Measurements from ENCODE around the gene ZFYVE28. TPM values are rescaled to one million over a fixed set of nuclear protein-coding genes. Genes with fewer than 3 reads are reported as not detected.
"Not testable (repeated sequence)": the region's sequence is repeated elsewhere in the genome, so short reads cannot be mapped to it uniquely, and the experiment has no call there.

The ZFYVE28 gene
- total RNA-seq (2021) = 12.9 and 13.6 TPM in 2 replicates
- percentile 37 among the genes with signal in this experiment for Bru-seq, nascent RNA
- percentile 49 among the genes with signal in this experiment for BruChase-seq, experiment 1, labeled RNA remaining after a 2-hour chase
- BruChase-seq, experiment 2, labeled RNA remaining after a 6-hour chase = percentile 40 among the genes with signal in this experiment
- long read RNA-seq, partial matches to known transcripts = 2 of 8 reads
- long read RNA-seq, other reads (novel, unspliced or antisense) = 4 of 8 reads

GRCh38 chr4:2417765-2418649 is at the start of gene ZFYVE28:
TSS of gene ZFYVE28 (minus strand) at chr4:2418645. CDS start at chr4:2418323, 322 bp downstream.
- peaks cover 11% of the 10 kb centered on the region for H3K4me1 ChIP-seq (replicated peaks; ENCODE audit: insufficient read depth)
- no peaks in the 10 kb centered on the region for H4K20me1 ChIP-seq (ENCODE audit: insufficient read depth)
- no peaks in the 10 kb centered on the region for H3K9me3 ChIP-seq (ENCODE audit: insufficient read depth, low read depth)
- no TSS peak for BruUV-seq (replicated peaks)
- TF ChIP-seq CTCF (conservative IDR thresholded peaks at IDR 0.05) (no peak), EZH2 (IDR thresholded peaks at IDR 0.05; ENCODE audit: low read depth) (no peak)
- peaks cover 2% of the 10 kb centered on the region for H3F3A ChIP-seq (ENCODE audit: insufficient read depth, low read depth)
- ChIA-PET CTCF (no interaction called here), POLR2A (ENCODE audit: unreplicated experiment) (no interaction called here)
- intact Hi-C loops (cut with micrococcal nuclease; ENCODE audit: unreplicated experiment) = loop anchor here (1.0 to 10.0 kb wide), 2 partner anchors 47 to 156 kb away; partner anchors contain the start of genes MXD4 and RNF4
- no peak within 1 kb of the TSS for H3K27ac ChIP-seq
- H3K4me3 ChIP-seq = peak within 1 kb of the TSS; percentile 54; the same call in 1 of the 2 replicates
- no peaks in the 10 kb centered on the region for H3K79me2 ChIP-seq (ENCODE audit: low read depth)
- no peaks in the 10 kb centered on the region for H3K36me3 ChIP-seq (ENCODE audit: low read depth)
- no peak for DNase-seq
- H3K27me3 ChIP-seq (ENCODE audit: insufficient read depth, low read depth) = peaks cover 45% of the 10 kb centered on the region
- peak within 1 kb of the TSS; percentile 75 for H2AFZ ChIP-seq
- H3K4me2 ChIP-seq = peak within 1 kb of the TSS; percentile 92
- H3K9me2 ChIP-seq (ENCODE audit: insufficient read depth) = no peaks in the 10 kb centered on the region

GRCh38 chr4:2465544-2465943 is 47.1 kb upstream of the ZFYVE28 start:
- CTCF ChIA-PET; H3F3A ChIP-seq (ENCODE audit: insufficient read depth, low read depth); H4K20me1 ChIP-seq (ENCODE audit: insufficient read depth); H3K4me2 ChIP-seq; H3K9me2 ChIP-seq (ENCODE audit: insufficient read depth); H2AFZ ChIP-seq; DNase-seq; H3K27ac ChIP-seq; H3K9me3 ChIP-seq (ENCODE audit: insufficient read depth, low read depth); H3K4me1 ChIP-seq (replicated peaks; ENCODE audit: insufficient read depth); H3K4me3 ChIP-seq; H3K36me3 ChIP-seq (ENCODE audit: low read depth); BruUV-seq (replicated peaks): not testable (repeated sequence)
- POLR2A ChIA-PET (ENCODE audit: unreplicated experiment) = interaction anchor here (0.6 kb wide), 1 partner anchor 53 kb away, joined by 6 read pairs; no protein-coding TSS in a partner anchor
- H3K27me3 ChIP-seq (ENCODE audit: insufficient read depth, low read depth) = peaks cover 11% of the 10 kb centered on the region; the same call in 1 of the 2 replicates
- H3K79me2 ChIP-seq (ENCODE audit: low read depth) = peaks cover 26% of the 10 kb centered on the region
- intact Hi-C loops (cut with micrococcal nuclease; ENCODE audit: unreplicated experiment) = loop anchor here (5.0 to 10.0 kb wide), 3 partner anchors 51 to 203 kb away; partner anchors contain the start of genes CFAP99, MXD4 and ZFYVE28

- H3K79me2 ChIP-seq (ENCODE audit: low read depth) = peaks cover 21% of the 10 kb centered on the region
- no peak overlapping the region for H3K4me2 ChIP-seq
- POLR2A ChIA-PET (ENCODE audit: unreplicated experiment) = no interaction called here
- no peaks in the 10 kb centered on the region; the same call in 1 of the 2 replicates for H3K4me1 ChIP-seq (replicated peaks; ENCODE audit: insufficient read depth)
- TF ChIP-seq EZH2 (IDR thresholded peaks at IDR 0.05; ENCODE audit: low read depth) (no peak), CTCF (conservative IDR thresholded peaks at IDR 0.05) (no peak)
- no peaks in the 10 kb centered on the region; the same call in 1 of the 2 replicates for H3F3A ChIP-seq (ENCODE audit: insufficient read depth, low read depth)
- H3K36me3 ChIP-seq (ENCODE audit: low read depth) = no peaks in the 10 kb centered on the region
- no peak overlapping the region for H3K4me3 ChIP-seq
- peaks cover 16% of the 10 kb centered on the region; the same call in 1 of the 2 replicates for H3K27me3 ChIP-seq (ENCODE audit: insufficient read depth, low read depth)
- no peak for DNase-seq
- no peak overlapping the region for H3K27ac ChIP-seq
- H3K9me2 ChIP-seq (ENCODE audit: insufficient read depth) = no peaks in the 10 kb centered on the region
- intact Hi-C loops (cut with micrococcal nuclease; ENCODE audit: unreplicated experiment) = loop anchor here (5.0 to 10.0 kb wide), 3 partner anchors 50 to 203 kb away; partner anchors contain the start of genes CFAP99, MXD4 and ZFYVE28
- H4K20me1 ChIP-seq (ENCODE audit: insufficient read depth) = peaks cover 2% of the 10 kb centered on the region
- no TSS peak for BruUV-seq (replicated peaks)
- CTCF ChIA-PET = no interaction called here
- no peak overlapping the region for H2AFZ ChIP-seq
- no peaks in the 10 kb centered on the region for H3K9me3 ChIP-seq (ENCODE audit: insufficient read depth, low read depth)
Measured at GRCh38 chr4:2465032-2465431, 46.6 kb upstream of the ZFYVE28 start.
